HG02870 (cell line): Measurements from ENCODE around the gene GTF2H2C_2.
"Not testable (repeated sequence)": the region's sequence is repeated elsewhere in the genome, so short reads cannot be mapped to it uniquely, and the experiment has no call there.

Experiments used
- ATAC-seq: cut with Tn5 transposase; IDR thresholded peaks from one replicate; pipeline ENCODE4 v1.9.1; 2021; ENCODE audit warnings: mild to moderate bottlenecking, moderate library complexity; ENCODE audit not compliant: unreplicated experiment

GTF2H2C_2 gene

DNA sequence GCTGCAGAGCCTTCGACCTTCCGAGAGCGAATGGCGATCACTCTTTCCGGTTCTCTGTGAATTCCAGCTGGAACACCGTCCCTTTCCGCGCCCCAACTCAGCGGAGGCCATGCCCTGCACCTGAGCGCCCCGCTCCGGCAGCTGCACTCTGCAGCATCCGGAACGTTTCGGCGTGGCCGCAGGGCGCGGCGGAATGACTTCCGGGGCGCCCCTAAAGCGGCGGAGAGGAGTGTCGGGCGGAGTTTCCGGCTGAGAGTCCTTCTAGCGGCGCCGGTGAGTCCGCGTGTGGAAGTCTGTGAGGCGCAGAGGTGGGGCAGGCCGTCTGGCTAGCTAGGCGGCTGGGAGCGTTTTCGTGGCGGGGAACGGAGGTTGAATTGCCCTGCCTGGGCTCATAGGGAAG, at the start of gene GTF2H2C_2:
TSS of gene GTF2H2C_2 (plus strand) at position 252 of the 400 bp plus-strand sequence.
- peak; percentile 93 for ATAC-seq

GRCh38 chr5:70400984-70401686, 14.0 kb upstream of the GTF2H2C_2 start:
- ATAC-seq, result not testable (repeated sequence)

DNA sequence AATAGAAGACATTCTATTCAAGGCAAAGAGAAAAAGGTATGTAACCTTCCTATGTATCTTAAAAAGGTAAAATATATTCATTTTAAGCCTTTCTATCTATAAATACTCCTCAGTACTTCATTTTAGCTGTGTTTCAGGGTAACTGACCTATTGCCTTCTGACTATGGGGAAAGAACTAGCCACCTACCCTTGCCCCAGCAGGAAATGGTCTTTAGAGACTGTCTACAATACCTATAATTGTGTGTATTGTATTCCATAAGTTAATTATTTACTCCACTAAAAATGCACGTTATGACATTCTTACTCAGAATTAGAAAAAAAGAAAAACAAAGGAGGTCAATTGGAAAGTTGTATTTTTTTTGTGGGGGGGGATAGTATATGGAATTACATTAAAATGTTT, 6.2 kb downstream of the GTF2H2C_2 start:
- ATAC-seq, result not testable (repeated sequence)

GRCh38 chr5:70423215-70423614, 8.0 kb downstream of the GTF2H2C_2 start:
- not testable (repeated sequence) for ATAC-seq

- ATAC-seq, result not testable (repeated sequence)
Observed at GRCh38 chr5:70438518-70438917, 23.4 kb downstream of the GTF2H2C_2 start.

GRCh38 chr5:70449565-70449964, 34.4 kb downstream of the GTF2H2C_2 start:
- not testable (repeated sequence) for ATAC-seq

DNA sequence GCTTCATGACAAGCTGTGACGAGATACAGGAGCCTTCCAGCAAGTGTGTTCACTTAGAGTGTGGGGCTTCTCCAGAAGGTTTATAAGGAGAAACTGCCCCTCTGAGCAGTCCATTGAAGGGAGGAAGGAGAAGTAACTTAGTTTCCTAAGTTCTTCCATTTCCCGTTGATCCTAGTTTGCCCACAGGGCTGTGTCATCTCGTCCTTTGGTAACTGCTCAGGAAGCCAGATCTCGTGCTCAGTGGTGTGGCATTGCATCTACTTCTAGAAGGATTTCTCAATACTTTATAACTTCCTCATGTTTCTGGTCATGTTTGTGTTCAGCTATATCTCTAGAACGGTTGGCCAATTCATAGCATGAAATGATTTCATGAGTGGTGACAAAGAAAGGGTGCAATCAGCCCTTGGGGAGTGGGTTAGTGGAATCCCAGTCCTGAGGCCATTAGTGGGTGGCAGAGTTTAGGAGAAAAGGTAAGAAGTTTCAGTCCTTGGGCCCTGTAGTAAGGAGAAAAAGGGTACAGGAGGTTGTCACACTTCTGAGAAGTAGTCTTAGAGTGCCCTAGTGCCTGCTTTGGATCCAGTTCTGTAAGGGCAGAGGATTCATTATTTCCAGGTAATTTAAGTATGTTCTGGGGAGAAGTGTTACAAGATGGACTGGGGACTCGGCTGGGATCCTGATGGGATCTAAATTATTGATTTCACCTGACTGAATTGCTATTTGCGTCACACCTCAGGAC, 36.2 kb downstream of the GTF2H2C_2 start:
- not testable (repeated sequence) for ATAC-seq

GRCh38 chr5:70457093-70457492, 41.9 kb downstream of the GTF2H2C_2 start:
- ATAC-seq, result peak; percentile 87

- not testable (repeated sequence) for ATAC-seq
Observed at GRCh38 chr5:70459188-70459587, 44.0 kb downstream of the GTF2H2C_2 start.

DNA sequence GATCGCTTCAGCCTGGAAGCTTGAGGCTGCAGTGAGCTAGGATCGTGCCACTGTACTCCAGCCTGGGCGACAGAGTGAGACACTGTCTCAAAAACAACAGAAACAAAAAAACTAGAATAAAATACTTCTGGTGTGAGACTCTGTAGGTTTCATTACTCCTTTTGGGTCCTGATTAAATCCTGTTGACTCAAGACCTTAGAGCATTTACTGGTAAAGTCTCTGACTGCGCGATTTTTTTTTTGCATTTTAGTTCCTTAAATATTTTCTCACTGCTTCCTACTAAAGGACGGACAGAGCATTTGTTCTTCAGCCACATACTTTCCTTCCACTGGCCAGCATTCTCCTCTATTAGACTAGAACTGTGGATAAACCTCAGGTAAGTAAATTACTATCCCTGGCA, 46.8 kb downstream of the GTF2H2C_2 start:
- not testable (repeated sequence) for ATAC-seq

GRCh38 chr5:70464019-70464637, 49.0 kb downstream of the GTF2H2C_2 start:
- not testable (repeated sequence) for ATAC-seq

GRCh38 chr5:70469926-70470509, 54.9 kb downstream of the GTF2H2C_2 start:
- ATAC-seq, result not testable (repeated sequence)
